Measurements from ENCODE around the gene HOXB8. TPM values are rescaled to one million over a fixed set of nuclear protein-coding genes. Genes with fewer than 3 reads are reported as not detected.
A peak's percentile ranks its signal among the peaks of the same experiment; 100 is the strongest.

HOXB8 gene
- total and polyA plus RNA-seq, 10 of the 15 experiments (the other 5 are each of a cell fraction or from before 2014, with no cell fraction given): 0.21 TPM; not detected in 9

DNA sequence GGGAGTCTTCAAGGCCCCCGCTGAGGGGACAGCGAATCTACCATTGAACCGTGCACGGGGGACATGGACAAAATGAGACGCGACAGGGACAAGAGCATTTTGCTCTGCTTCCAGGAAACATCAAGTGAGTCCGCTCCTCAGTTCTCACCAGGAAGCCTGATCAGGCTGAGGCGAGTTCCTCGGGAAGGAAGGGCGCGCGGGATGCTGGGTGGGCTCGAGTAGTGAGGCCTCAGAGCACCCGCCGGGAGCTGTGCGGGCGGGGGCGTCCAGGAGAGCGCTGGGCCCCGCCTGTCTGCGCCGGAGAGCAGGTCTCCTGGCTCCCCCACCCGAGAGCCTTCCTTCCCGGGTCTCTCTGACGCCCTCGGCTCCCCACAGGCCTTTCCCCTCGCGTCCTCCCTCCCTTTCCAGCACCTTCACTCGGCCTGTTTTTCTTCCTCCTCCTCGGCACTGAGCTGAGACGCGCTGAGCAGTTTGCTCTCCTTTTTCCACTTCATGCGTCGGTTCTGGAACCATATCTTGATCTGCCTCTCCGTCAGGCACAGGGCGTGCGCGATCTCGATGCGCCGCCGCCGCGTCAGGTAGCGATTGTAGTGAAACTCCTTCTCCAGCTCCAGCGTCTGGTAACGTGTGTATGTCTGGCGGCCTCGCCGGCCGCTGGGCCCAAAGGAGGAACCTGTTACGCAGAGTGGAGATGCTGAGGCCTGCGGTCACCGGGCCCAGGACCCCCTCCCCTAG, 18.9 kb downstream of the HOXB8 start:
- no peak for TF ChIP-seq PML (IDR thresholded peaks at IDR 0.05; ENCODE audit: low read length)
- TF ChIP-seq TCF12 (IDR thresholded peaks at IDR 0.05; ENCODE audit: low read depth, low read length): no peak
- TF ChIP-seq CBFB (IDR thresholded peaks at IDR 0.05; ENCODE audit: low read depth): no peak
- Histone ChIP-seq H3K4me1 (ENCODE audit: control insufficient read depth, insufficient read depth, low read length) (peaks cover 10% of the 10 kb centered on the region), H4K20me1 (ENCODE audit: control insufficient read depth, insufficient read depth) (no peaks in the 10 kb centered on the region), H3K36me3 (ENCODE audit: control insufficient read depth in 2 of 2, insufficient read depth in 2 of 2, low read length in 1 of 2) (no peaks in the 10 kb centered on the region), H3K9me3 (replicated peaks; ENCODE audit: control insufficient read depth, insufficient read depth, low read length) (no peaks in the 10 kb centered on the region), H3K4me3 (no peak overlapping the region), H3K9ac (ENCODE audit: control insufficient read depth, insufficient read depth, low read length) (no peak overlapping the region), H3K79me2 (ENCODE audit: control insufficient read depth, insufficient read depth, low read length) (no peaks in the 10 kb centered on the region), H3K27me3 (replicated peaks in 1 of 2; ENCODE audit: control insufficient read depth in 2 of 2, insufficient read depth in 2 of 2, low read length in 1 of 2) (peaks cover 8 to 46% of the 10 kb centered on the region in 2 experiments), H3K4me2 (ENCODE audit: control insufficient read depth, insufficient read depth) (peak overlapping the region; percentile 66; the same call in 1 of the 2 replicates), H2AFZ (ENCODE audit: control insufficient read depth, low read depth, low read length) (peak overlapping the region; percentile 23; the same call in 1 of the 2 replicates), H3K27ac (ENCODE audit: control insufficient read depth, insufficient read depth) (no peak overlapping the region)
- no peak for FAIRE-seq
- RAD21 ChIA-PET (ENCODE audit: unreplicated experiment): interaction anchor here (0.7 kb wide), 1 partner anchor 265 kb away, joined by 3 read pairs; no protein-coding TSS in a partner anchor
- DNase-seq (ENCODE audit: low read depth, low spot score): no peak
- POLR2A ChIA-PET: no interaction called here
- CTCF ChIA-PET: no interaction called here
- no peak for ATAC-seq
- WGBS (ENCODE audit: insufficient coverage, insufficient replicate concordance, low lambda C conversion rate, missing lambda C conversion rate): 42% methylated on average over 42 of the region's 54 CpGs
- SMC1A ChIA-PET (ENCODE audit: uncharacterized antibody, unreplicated experiment): interaction anchor here (1.0 to 1.2 kb wide), 3 partner anchors 83 to 323 kb away, joined by 3 to 4 read pairs (median 3); no protein-coding TSS in a partner anchor
- in situ Hi-C loops (cut with MboI) (loop anchor here (5.0 kb wide), 1 partner anchor 334 kb away; no protein-coding TSS in a partner anchor), intact Hi-C loops (cut with micrococcal nuclease; ENCODE audit: unreplicated experiment) (loop anchor here (2.0 kb wide), 2 partner anchors 259 to 287 kb away; no protein-coding TSS in a partner anchor)
- no TSS peak for BruUV-seq (replicated peaks)

DNA sequence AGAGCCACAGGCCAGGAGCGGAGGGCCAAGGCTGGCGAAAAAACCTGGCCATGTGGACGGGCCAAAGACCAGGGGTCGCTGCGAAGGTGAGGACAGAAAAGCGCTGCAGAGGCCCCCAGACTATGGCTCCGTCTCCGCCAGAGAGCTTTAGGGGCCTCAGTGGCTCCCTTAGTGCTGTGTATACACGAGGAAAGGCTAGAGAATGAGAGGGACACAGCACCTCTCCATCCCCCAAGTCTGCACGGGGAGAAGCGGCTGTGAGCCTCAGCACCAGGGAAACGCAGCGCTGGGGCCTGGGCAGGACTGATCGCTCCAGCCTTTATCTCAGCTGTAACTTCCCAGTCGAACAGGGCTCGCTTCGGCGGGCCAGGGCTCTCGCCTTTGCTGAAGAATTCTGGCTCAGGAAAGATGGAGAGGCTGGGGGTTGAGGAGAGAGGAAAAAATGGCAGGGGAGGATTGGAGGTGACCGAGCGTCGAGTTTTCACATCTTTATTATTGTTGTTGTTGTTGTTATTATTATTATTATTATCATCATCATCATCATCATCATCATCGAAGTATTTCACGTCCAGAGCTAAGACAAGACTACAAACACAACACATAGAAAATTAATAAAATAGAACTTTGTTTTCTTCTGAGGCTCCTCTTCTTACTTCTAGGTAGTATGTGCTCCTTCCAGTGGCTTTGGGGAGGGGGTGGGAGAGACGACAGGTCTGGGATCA, 19.7 kb downstream of the HOXB8 start:
- DNase-seq (ENCODE audit: low read depth, low spot score) (no peak), FAIRE-seq (no peak), ATAC-seq (no peak)
- Histone ChIP-seq H3K27me3 (replicated peaks in 1 of 2; ENCODE audit: control insufficient read depth in 2 of 2, insufficient read depth in 2 of 2, low read length in 1 of 2) (peaks cover 8 to 42% of the 10 kb centered on the region in 2 experiments), H3K9me3 (replicated peaks; ENCODE audit: control insufficient read depth, insufficient read depth, low read length) (no peaks in the 10 kb centered on the region), H3K4me2 (ENCODE audit: control insufficient read depth, insufficient read depth) (no peak overlapping the region), H3K79me2 (ENCODE audit: control insufficient read depth, insufficient read depth, low read length) (no peaks in the 10 kb centered on the region), H3K36me3 (ENCODE audit: control insufficient read depth in 2 of 2, insufficient read depth in 2 of 2, low read length in 1 of 2) (no peaks in the 10 kb centered on the region), H4K20me1 (ENCODE audit: control insufficient read depth, insufficient read depth) (no peaks in the 10 kb centered on the region), H3K27ac (ENCODE audit: control insufficient read depth, insufficient read depth) (no peak overlapping the region), H3K9ac (ENCODE audit: control insufficient read depth, insufficient read depth, low read length) (no peak overlapping the region), H2AFZ (ENCODE audit: control insufficient read depth, low read depth, low read length) (no peak overlapping the region), H3K4me3 (no peak overlapping the region), H3K4me1 (ENCODE audit: control insufficient read depth, insufficient read depth, low read length) (peaks cover 10% of the 10 kb centered on the region)
- ChIA-PET RAD21 (ENCODE audit: unreplicated experiment) (interaction anchor here (0.7 to 3.8 kb wide), 4 partner anchors 103 to 516 kb away, joined by 3 to 29 read pairs (median 3); no protein-coding TSS in a partner anchor), CTCF (interaction anchor here (0.8 to 3.0 kb wide), 4 partner anchors 23 to 515 kb away, joined by 3 to 13 read pairs (median 4); no protein-coding TSS in a partner anchor), SMC1A (ENCODE audit: uncharacterized antibody, unreplicated experiment) (interaction anchor here (1.0 to 4.3 kb wide), 5 partner anchors 82 to 322 kb away, joined by 3 to 47 read pairs (median 4); no protein-coding TSS in a partner anchor), POLR2A (interaction anchor here (1.2 kb wide), 1 partner anchor 13 kb away, joined by 3 read pairs; no protein-coding TSS in a partner anchor)
- no TSS peak for BruUV-seq (replicated peaks)
- TF ChIP-seq ASH2L (IDR thresholded peaks at IDR 0.05; ENCODE audit: borderline replicate concordance, low read depth): no peak
- no peak for TF ChIP-seq POLR2AphosphoS5 (IDR thresholded peaks at IDR 0.05; ENCODE audit: low read length)
- TF ChIP-seq CHD1 (IDR thresholded peaks at IDR 0.05; ENCODE audit: low read depth, low read length): no peak
- TF ChIP-seq BACH1 (IDR thresholded peaks at IDR 0.05; ENCODE audit: borderline replicate concordance): no peak
- no peak for TF ChIP-seq NFXL1 (IDR thresholded peaks at IDR 0.05; ENCODE audit: borderline replicate concordance)
- TF ChIP-seq, protein P1, sequence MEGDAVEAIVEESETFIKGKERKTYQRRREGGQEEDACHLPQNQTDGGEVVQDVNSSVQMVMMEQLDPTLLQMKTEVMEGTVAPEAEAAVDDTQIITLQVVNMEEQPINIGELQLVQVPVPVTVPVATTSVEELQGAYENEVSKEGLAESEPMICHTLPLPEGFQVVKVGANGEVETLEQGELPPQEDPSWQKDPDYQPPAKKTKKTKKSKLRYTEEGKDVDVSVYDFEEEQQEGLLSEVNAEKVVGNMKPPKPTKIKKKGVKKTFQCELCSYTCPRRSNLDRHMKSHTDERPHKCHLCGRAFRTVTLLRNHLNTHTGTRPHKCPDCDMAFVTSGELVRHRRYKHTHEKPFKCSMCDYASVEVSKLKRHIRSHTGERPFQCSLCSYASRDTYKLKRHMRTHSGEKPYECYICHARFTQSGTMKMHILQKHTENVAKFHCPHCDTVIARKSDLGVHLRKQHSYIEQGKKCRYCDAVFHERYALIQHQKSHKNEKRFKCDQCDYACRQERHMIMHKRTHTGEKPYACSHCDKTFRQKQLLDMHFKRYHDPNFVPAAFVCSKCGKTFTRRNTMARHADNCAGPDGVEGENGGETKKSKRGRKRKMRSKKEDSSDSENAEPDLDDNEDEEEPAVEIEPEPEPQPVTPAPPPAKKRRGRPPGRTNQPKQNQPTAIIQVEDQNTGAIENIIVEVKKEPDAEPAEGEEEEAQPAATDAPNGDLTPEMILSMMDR (IDR thresholded peaks at IDR 0.05 in 2 of 3, conservative IDR thresholded peaks at IDR 0.05 in 1 of 3; ENCODE audit: control insufficient read depth in 2 of 3, extremely low read depth in 1 of 3, insufficient read depth in 1 of 3, low read depth in 3 of 3, low read length in 3 of 3): no peak
- no peak for TF ChIP-seq ZNF622 (IDR thresholded peaks at IDR 0.05)
- TF ChIP-seq ZBED1 (IDR thresholded peaks at IDR 0.05; ENCODE audit: borderline replicate concordance): no peak
- intact Hi-C loops (cut with micrococcal nuclease; ENCODE audit: unreplicated experiment): loop anchor here (2.0 kb wide), 2 partner anchors 259 to 287 kb away; no protein-coding TSS in a partner anchor
- 67% methylated on average over 25 of the region's 25 CpGs for WGBS (ENCODE audit: insufficient coverage, insufficient replicate concordance, low lambda C conversion rate, missing lambda C conversion rate)
- in situ Hi-C loops (cut with MboI): loop anchor here (5.0 kb wide), 1 partner anchor 333 kb away; no protein-coding TSS in a partner anchor
